Upper lobe of left lung (tissue), 4 donors: ENCODE data around the gene FOXM1.

Source experiments
- EP300 ChIP-seq, 4 donors: sonication (generic); formaldehyde crosslinking; IDR thresholded peaks; one replicate each; pipeline ENCODE4 v1.5.1; 2017; ENCODE audit warnings: antibody characterized with exemption in 4 of 4, control low read depth in 2 of 4
- POLR2A ChIP-seq, 4 donors: fragments of 450-650 bp; IDR thresholded peaks; one replicate each; pipeline ENCODE4 v1.5.1; 2016 to 2017; ENCODE audit warnings: antibody characterized with exemption in 4 of 4, mild to moderate bottlenecking in 2 of 4
- POLR2AphosphoS5 ChIP-seq, 2 donors: sonication (generic); formaldehyde crosslinking; IDR thresholded peaks; one replicate each; pipeline ENCODE4 v1.5.1; 2017; ENCODE audit warnings: antibody characterized with exemption in 2 of 2
- TF ChIP-seq, protein P1 (sequence below), 6 experiments: fragments of 450-650 bp in 4 of 6; fragments of 200-600 bp in 2 of 6; sonication (generic) in 2 of 6; IDR thresholded peaks; one replicate each; pipeline ENCODE4 v1.5.1; 2016 to 2019; ENCODE audit warnings: antibody characterized with exemption in 6 of 6

GRCh38 chr12:2895051-2895451 lies 18.1 kb upstream of the FOXM1 start:
- TF ChIP-seq, protein P1, sequence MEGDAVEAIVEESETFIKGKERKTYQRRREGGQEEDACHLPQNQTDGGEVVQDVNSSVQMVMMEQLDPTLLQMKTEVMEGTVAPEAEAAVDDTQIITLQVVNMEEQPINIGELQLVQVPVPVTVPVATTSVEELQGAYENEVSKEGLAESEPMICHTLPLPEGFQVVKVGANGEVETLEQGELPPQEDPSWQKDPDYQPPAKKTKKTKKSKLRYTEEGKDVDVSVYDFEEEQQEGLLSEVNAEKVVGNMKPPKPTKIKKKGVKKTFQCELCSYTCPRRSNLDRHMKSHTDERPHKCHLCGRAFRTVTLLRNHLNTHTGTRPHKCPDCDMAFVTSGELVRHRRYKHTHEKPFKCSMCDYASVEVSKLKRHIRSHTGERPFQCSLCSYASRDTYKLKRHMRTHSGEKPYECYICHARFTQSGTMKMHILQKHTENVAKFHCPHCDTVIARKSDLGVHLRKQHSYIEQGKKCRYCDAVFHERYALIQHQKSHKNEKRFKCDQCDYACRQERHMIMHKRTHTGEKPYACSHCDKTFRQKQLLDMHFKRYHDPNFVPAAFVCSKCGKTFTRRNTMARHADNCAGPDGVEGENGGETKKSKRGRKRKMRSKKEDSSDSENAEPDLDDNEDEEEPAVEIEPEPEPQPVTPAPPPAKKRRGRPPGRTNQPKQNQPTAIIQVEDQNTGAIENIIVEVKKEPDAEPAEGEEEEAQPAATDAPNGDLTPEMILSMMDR (IDR thresholded peaks at IDR 0.05), result no peak
- no peak for TF ChIP-seq POLR2AphosphoS5 (IDR thresholded peaks at IDR 0.05)
- no peak for TF ChIP-seq POLR2A (IDR thresholded peaks at IDR 0.05)
- TF ChIP-seq EP300 (IDR thresholded peaks at IDR 0.05), result no peak
